Measurements from ENCODE around the gene AGK. TPM values are rescaled to one million over a fixed set of nuclear protein-coding genes. Genes with fewer than 3 reads are reported as not detected.
"Not testable (repeated sequence)": the region's sequence is repeated elsewhere in the genome, so short reads cannot be mapped to it uniquely, and the experiment has no call there.

AGK gene
- total RNA-seq, 1 experiment from 2014 or later = 38.2 TPM

DNA sequence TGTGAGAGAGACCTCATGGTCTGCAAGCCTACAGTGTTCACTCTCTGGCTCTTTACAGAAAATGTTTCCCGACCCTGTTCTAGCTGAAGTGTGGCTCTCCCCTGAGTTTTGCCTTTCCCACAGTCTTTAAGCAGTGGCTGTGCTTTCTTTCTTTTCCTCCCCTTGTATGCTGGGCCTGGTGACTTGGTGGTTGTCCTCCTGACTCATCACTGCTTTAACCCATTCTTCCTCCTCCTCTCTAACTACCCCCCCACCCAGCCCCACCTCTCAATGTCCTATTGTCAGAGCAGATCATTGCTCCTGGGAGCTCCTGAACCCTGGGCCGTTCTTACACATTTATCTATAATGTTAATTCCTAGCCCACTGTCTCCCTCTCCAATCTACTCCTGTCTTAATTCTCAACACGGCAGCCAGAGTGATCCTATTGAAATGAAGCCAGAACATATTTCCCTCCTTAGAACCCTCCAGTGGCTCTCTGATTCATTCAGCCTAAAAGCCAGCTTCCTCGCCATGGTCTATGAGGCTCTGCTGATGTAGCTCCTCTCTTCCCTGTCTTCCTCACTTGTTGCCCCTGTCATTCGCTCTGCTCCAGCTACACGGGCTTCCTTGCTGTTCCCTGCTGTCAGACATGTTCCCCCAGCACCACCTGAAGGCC is 95.7 kb downstream of the AGK start:
- Histone ChIP-seq H3K79me2 (ENCODE audit: low read length) (no peaks in the 10 kb centered on the region), H3K27ac (ENCODE audit: low read length) (no peak overlapping the region), H3K4me1 (ENCODE audit: insufficient read depth, low read length) (no peaks in the 10 kb centered on the region), H2AFZ (ENCODE audit: low read length) (no peak overlapping the region), H3K4me2 (ENCODE audit: low read length) (no peak overlapping the region), H3K36me3 (ENCODE audit: low read depth, low read length) (peaks cover 20% of the 10 kb centered on the region), H3K27me3 (ENCODE audit: low read length) (no peaks in the 10 kb centered on the region), H3K9me3 (ENCODE audit: low read length) (no peaks in the 10 kb centered on the region), H3K9ac (ENCODE audit: low read length) (no peak overlapping the region), H4K20me1 (ENCODE audit: low read length) (no peaks in the 10 kb centered on the region), H3K4me3 (ENCODE audit: low read length) (no peak overlapping the region), H3K9me2 (replicated peaks; ENCODE audit: low read length) (no peaks in the 10 kb centered on the region), H3F3A (ENCODE audit: low read length, unreplicated experiment) (no peaks in the 10 kb centered on the region)
- DNase-seq = no peak
- no TSS peak for BruUV-seq (replicated peaks)
- TF ChIP-seq EZH2phosphoT487 (IDR thresholded peaks at IDR 0.05; ENCODE audit: borderline replicate concordance, low read length) = no peak
- no peak for TF ChIP-seq EZH2 (IDR thresholded peaks at IDR 0.05; ENCODE audit: low read length, unreplicated experiment)
- TF ChIP-seq CTCF (conservative IDR thresholded peaks at IDR 0.05; ENCODE audit: low read depth, low read length) = no peak
- ChIA-PET POLR2A (ENCODE audit: unreplicated experiment) (no interaction called here), CTCF (no interaction called here)
- no peak for ATAC-seq
- intact Hi-C loops (cut with micrococcal nuclease) = no loop called here

DNA sequence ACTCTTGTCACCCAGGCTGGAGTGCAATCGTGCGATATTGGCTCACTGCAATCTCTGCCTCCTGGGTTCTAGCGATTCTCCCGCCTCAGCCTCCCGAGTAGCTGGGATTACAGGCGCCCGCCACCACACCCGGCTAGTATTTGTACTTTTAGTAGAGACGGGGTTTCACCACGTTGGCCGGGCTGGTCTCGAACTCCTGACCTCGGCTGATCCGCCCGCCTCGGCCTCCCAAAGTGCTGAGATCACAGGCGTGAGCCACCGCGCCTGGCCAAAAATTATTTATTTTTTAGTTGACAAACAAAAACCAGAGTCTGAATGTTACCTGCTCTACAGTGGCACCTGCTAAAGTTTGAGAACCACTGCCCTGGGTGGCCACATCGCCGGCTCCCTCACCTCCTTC is 96.5 kb downstream of the AGK start:
- ATAC-seq; H3K9me3 ChIP-seq (ENCODE audit: low read length); H4K20me1 ChIP-seq (ENCODE audit: low read length); DNase-seq; H2AFZ ChIP-seq (ENCODE audit: low read length); H3K4me2 ChIP-seq (ENCODE audit: low read length); H3K9me2 ChIP-seq (replicated peaks; ENCODE audit: low read length); BruUV-seq (replicated peaks); POLR2A ChIA-PET (ENCODE audit: unreplicated experiment); H3F3A ChIP-seq (ENCODE audit: low read length, unreplicated experiment); H3K4me1 ChIP-seq (ENCODE audit: insufficient read depth, low read length); H3K79me2 ChIP-seq (ENCODE audit: low read length); H3K4me3 ChIP-seq (ENCODE audit: low read length); H3K27me3 ChIP-seq (ENCODE audit: low read length); H3K27ac ChIP-seq (ENCODE audit: low read length); H3K9ac ChIP-seq (ENCODE audit: low read length); CTCF ChIA-PET; intact Hi-C loops (cut with micrococcal nuclease): not testable (repeated sequence)
- peaks cover 17% of the 10 kb centered on the region for H3K36me3 ChIP-seq (ENCODE audit: low read depth, low read length)

DNA sequence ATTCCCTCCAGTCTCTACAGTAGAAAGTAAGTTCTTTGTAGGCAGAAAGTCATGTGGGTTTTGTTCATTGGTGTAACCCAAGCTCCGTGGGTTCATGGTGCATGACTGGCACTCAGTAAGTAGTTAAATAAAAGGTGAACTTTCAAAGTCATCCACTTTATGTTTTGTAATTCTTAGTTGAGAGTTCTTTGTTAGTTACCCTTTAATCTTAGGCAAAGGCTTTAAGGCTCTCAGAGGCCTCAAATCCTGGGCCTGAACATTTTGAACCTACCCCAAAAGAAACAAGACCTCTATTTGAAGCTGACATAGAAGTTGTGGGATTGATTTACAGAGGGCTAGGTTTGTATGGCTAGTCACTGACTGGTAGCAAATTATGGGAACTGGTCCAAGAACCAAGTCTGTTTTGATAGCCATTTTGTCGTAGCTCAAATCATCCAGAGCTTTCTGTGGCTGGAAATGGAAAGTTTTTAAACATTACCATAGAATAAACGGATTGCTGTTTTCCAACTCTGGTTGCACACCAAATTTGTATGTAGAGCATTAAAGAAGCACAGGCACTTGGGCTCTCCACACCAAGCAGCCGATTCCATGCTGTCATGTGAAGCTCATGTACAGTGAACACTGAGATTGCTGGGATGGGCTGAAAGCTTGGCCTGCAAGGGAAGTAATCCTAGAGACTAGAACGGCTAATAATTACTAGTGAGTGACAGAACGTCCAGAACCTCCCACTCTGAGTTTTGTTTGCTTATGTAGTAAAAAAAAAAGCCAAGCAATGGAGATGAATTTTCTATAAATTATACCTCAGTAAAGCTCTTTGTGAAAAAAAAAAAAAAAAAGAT is 97.3 kb downstream of the AGK start:
- peaks cover 18% of the 10 kb centered on the region for H3K36me3 ChIP-seq (ENCODE audit: low read depth, low read length)
- POLR2A ChIA-PET (ENCODE audit: unreplicated experiment) = interaction anchor here (0.6 kb wide), 1 partner anchor 29 kb away, joined by 3 read pairs; no protein-coding TSS in a partner anchor
- no peak for TF ChIP-seq EZH2phosphoT487 (IDR thresholded peaks at IDR 0.05; ENCODE audit: borderline replicate concordance, low read length)
- TF ChIP-seq CTCF (conservative IDR thresholded peaks at IDR 0.05; ENCODE audit: low read depth, low read length) = no peak
- TF ChIP-seq EZH2 (IDR thresholded peaks at IDR 0.05; ENCODE audit: low read length, unreplicated experiment) = no peak

More for the DNA sequence above, 97.3 kb downstream of the AGK start:
- no peak overlapping the region for H3K4me3 ChIP-seq (ENCODE audit: low read length)
- BruUV-seq (replicated peaks) = no TSS peak
- ATAC-seq (no peak), DNase-seq (no peak)
- H2AFZ ChIP-seq (ENCODE audit: low read length) = no peak overlapping the region
- no peak overlapping the region for H3K9ac ChIP-seq (ENCODE audit: low read length)
- no peaks in the 10 kb centered on the region for H3F3A ChIP-seq (ENCODE audit: low read length, unreplicated experiment)
- H3K27ac ChIP-seq (ENCODE audit: low read length) = no peak overlapping the region
- no peaks in the 10 kb centered on the region for H3K9me3 ChIP-seq (ENCODE audit: low read length)
- CTCF ChIA-PET = interaction anchor here (0.6 kb wide), 2 partner anchors 12 to 20 kb away, joined by 3 to 8 read pairs; no protein-coding TSS in a partner anchor
- no peaks in the 10 kb centered on the region for H4K20me1 ChIP-seq (ENCODE audit: low read length)
- no peak overlapping the region for H3K4me2 ChIP-seq (ENCODE audit: low read length)
- no peaks in the 10 kb centered on the region for H3K4me1 ChIP-seq (ENCODE audit: insufficient read depth, low read length)
- H3K27me3 ChIP-seq (ENCODE audit: low read length) = no peaks in the 10 kb centered on the region
- intact Hi-C loops (cut with micrococcal nuclease) = no loop called here
- no peaks in the 10 kb centered on the region for H3K79me2 ChIP-seq (ENCODE audit: low read length)
- no peaks in the 10 kb centered on the region for H3K9me2 ChIP-seq (replicated peaks; ENCODE audit: low read length)
